ENCODE measurements around the gene C10orf88.
"Not testable (repeated sequence)": the region's sequence is repeated elsewhere in the genome, so short reads cannot be mapped to it uniquely, and the experiment has no call there.

Gene C10orf88

DNA sequence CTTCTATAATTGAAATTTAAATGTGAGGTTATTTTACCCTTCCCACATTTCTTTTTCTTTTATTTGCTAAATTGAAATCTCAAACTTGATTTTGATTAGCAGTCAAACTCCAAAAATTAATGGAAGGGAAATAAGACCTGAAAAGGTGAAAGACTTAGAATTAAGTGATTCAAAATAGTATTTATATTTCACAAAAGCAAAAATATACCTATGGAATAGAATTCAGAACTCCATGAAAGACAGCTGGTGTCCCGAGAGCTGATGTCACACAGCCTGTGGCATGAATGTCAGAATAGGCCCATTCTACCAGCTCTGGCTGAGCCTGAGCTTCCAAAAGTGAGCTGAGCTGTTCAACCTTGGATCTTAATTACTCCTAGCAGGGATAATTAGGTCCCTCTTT is 43.7 kb downstream of the C10orf88 start, which contains the start of gene FAM24A:
Gene FAM24A, plus strand, starts transcription at position 301 of the 400 bp plus-strand sequence. CDS start 1,025 bp downstream, outside the sequence.
- Histone ChIP-seq H3K18ac (ENCODE audit: low read length) (no peak within 1 kb of the TSS), H2AFZ (ENCODE audit: low read length) (no peak within 1 kb of the TSS), H4K8ac (ENCODE audit: low read depth, low read length) (no peak within 1 kb of the TSS), H4K91ac (ENCODE audit: low read depth, low read length, poor library complexity) (no peak within 1 kb of the TSS), H2BK12ac (ENCODE audit: low read length) (no peak within 1 kb of the TSS), H3K27ac (replicated peaks; ENCODE audit: low read length) (no peak within 1 kb of the TSS), H2BK15ac (ENCODE audit: low read length) (no peak within 1 kb of the TSS), H3K4ac (ENCODE audit: low read length) (no peak within 1 kb of the TSS), H3K14ac (ENCODE audit: low read length) (no peak within 1 kb of the TSS), H3K9ac (ENCODE audit: low read depth, low read length, poor library complexity) (no peak within 1 kb of the TSS), H3K23ac (ENCODE audit: low read depth, low read length, poor library complexity) (no peak within 1 kb of the TSS), H2BK120ac (ENCODE audit: low read depth, low read length) (no peak within 1 kb of the TSS), H3K4me2 (ENCODE audit: insufficient read depth, low read length, poor library complexity, severe bottlenecking) (no peak within 1 kb of the TSS), H3K4me3 (ENCODE audit: low read length in 2 of 2) (no peak within 1 kb of the TSS), H3K4me1 (ENCODE audit: control insufficient read depth in 2 of 2, insufficient read depth in 1 of 2, low read depth in 1 of 2, low read length in 2 of 2) (no peaks in the 10 kb centered on the region), H3K9me3 (replicated peaks in 1 of 2; ENCODE audit: control insufficient read depth in 2 of 2, insufficient read depth in 1 of 2, low read depth in 1 of 2, low read length in 2 of 2) (peaks cover 0 to 2% of the 10 kb centered on the region in 2 donors), H2BK5ac (ENCODE audit: low read length) (no peak within 1 kb of the TSS), H2AK5ac (ENCODE audit: low read depth, low read length) (no peak within 1 kb of the TSS), H3K79me1 (ENCODE audit: low read depth, low read length) (no peaks in the 10 kb centered on the region), H3K27me3 (ENCODE audit: control insufficient read depth in 3 of 3, insufficient read depth in 3 of 3, low read depth in 1 of 3, low read length in 3 of 3) (no peaks in the 10 kb centered on the region), H3K36me3 (replicated peaks in 1 of 2; ENCODE audit: control insufficient read depth in 2 of 2, insufficient read depth in 2 of 2, low read length in 2 of 2) (no peaks in the 10 kb centered on the region)
- no peak for DNase-seq (ENCODE audit: low spot score)
- no CpG with 5 or more reads among the region's 1 CpG for WGBS, 2 donors (ENCODE audit: extremely low coverage in 2 of 2, insufficient read length in 2 of 2, insufficient replicate concordance in 1 of 2)

DNA sequence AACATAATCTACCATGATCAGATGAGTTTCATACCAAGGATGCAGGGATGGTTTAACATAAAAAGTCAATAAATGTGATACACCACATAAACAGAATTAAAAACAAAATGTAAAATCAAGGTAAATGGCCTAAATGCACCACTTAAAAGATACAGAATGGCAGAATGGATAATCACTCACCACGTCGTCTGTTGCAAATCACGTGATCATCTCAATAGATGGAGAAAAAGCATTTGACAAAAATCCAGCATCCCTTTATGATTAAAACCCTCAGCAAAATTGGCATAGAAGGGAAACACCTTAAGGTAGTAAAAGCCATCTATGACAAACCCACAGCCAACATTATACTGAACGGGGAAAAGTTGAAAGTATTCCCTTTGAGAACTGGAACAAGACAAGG is 50.2 kb downstream of the C10orf88 start:
- not testable (repeated sequence) for H3K23ac ChIP-seq (ENCODE audit: low read depth, low read length, poor library complexity); DNase-seq (ENCODE audit: low spot score); H3K4me2 ChIP-seq (ENCODE audit: insufficient read depth, low read length, poor library complexity, severe bottlenecking)

DNA sequence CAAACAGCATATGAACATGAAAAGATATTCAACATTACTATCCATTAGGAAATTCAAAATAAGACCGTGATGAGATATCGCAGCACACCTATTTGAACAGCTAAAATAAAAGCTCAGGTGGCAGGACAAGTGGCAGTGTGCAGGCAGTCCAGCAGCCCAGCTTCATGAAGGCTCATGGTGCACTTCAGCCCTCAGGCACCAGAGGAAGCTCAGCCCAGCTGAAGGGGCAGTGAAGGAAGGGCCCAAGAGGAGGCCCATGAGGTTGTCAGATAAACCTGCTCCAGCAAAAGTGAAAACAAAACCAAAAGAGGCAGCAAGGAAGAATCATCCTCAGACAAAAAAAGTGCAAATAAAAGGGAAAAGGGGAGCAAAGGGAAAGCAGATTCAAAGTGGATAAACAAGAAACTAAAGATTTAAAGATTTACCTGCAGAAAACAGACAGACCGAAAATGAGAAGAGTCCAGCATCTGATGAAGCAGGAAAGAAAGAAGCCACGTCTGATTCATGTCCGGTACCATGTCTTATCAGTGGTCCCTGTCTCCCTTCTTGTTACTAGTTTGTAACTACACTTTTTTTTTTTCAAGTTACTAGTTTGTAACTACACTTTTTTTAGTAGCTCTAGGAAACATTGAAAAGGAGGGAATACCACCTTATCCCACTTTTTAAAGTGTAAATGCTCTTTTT is 59.6 kb downstream of the C10orf88 start:
- H2BK15ac ChIP-seq (ENCODE audit: low read length): no peak overlapping the region
- no peaks in the 10 kb centered on the region for H3K36me3 ChIP-seq (replicated peaks in 1 of 2; ENCODE audit: control insufficient read depth in 2 of 2, insufficient read depth in 2 of 2, low read length in 2 of 2)
- no peak for DNase-seq (ENCODE audit: low spot score)
- H3K9ac ChIP-seq (ENCODE audit: low read depth, low read length, poor library complexity): no peak overlapping the region
- no peak overlapping the region for H3K14ac ChIP-seq (ENCODE audit: low read length)
- no peak overlapping the region for H2AFZ ChIP-seq (ENCODE audit: low read length)
- H3K79me1 ChIP-seq (ENCODE audit: low read depth, low read length): no peaks in the 10 kb centered on the region
- H3K9me3 ChIP-seq (replicated peaks in 1 of 2; ENCODE audit: control insufficient read depth in 2 of 2, insufficient read depth in 1 of 2, low read depth in 1 of 2, low read length in 2 of 2): peaks cover 0 to 3% of the 10 kb centered on the region in 2 donors
- H3K27me3 ChIP-seq (ENCODE audit: control insufficient read depth in 3 of 3, insufficient read depth in 3 of 3, low read depth in 1 of 3, low read length in 3 of 3): peaks cover 0 to 11% (median 0%) of the 10 kb centered on the region in 3 experiments
- no CpG with 5 or more reads among the region's 5 CpGs for whole genome bisulfite sequencing, 2 donors (ENCODE audit: extremely low coverage in 2 of 2, insufficient read length in 2 of 2, insufficient replicate concordance in 1 of 2)
- H2BK120ac ChIP-seq (ENCODE audit: low read depth, low read length): no peak overlapping the region
- no peak overlapping the region for H3K4me3 ChIP-seq (ENCODE audit: low read length in 2 of 2)
- no peak overlapping the region for H2BK12ac ChIP-seq (ENCODE audit: low read length)
- H4K8ac ChIP-seq (ENCODE audit: low read depth, low read length): no peak overlapping the region
- H4K91ac ChIP-seq (ENCODE audit: low read depth, low read length, poor library complexity): no peak overlapping the region
- H2AK5ac ChIP-seq (ENCODE audit: low read depth, low read length): no peak overlapping the region
- H2BK5ac ChIP-seq (ENCODE audit: low read length): no peak overlapping the region
- H3K27ac ChIP-seq (replicated peaks; ENCODE audit: low read length): no peak overlapping the region
- H3K4me1 ChIP-seq (ENCODE audit: control insufficient read depth in 2 of 2, insufficient read depth in 1 of 2, low read depth in 1 of 2, low read length in 2 of 2): no peaks in the 10 kb centered on the region
- H3K23ac ChIP-seq (ENCODE audit: low read depth, low read length, poor library complexity): no peak overlapping the region
- H3K18ac ChIP-seq (ENCODE audit: low read length): peak overlapping the region; percentile 24
- no peak overlapping the region for H3K4me2 ChIP-seq (ENCODE audit: insufficient read depth, low read length, poor library complexity, severe bottlenecking)
- no peak overlapping the region for H3K4ac ChIP-seq (ENCODE audit: low read length)

More for the DNA sequence above, 50.2 kb downstream of the C10orf88 start:
- H4K91ac ChIP-seq (ENCODE audit: low read depth, low read length, poor library complexity); H2AK5ac ChIP-seq (ENCODE audit: low read depth, low read length); H3K36me3 ChIP-seq (replicated peaks in 1 of 2; ENCODE audit: control insufficient read depth in 2 of 2, insufficient read depth in 2 of 2, low read length in 2 of 2); H2BK120ac ChIP-seq (ENCODE audit: low read depth, low read length); H3K14ac ChIP-seq (ENCODE audit: low read length); H2BK12ac ChIP-seq (ENCODE audit: low read length); H4K8ac ChIP-seq (ENCODE audit: low read depth, low read length); H2AFZ ChIP-seq (ENCODE audit: low read length); H3K9ac ChIP-seq (ENCODE audit: low read depth, low read length, poor library complexity); H2BK5ac ChIP-seq (ENCODE audit: low read length); H3K27me3 ChIP-seq (ENCODE audit: control insufficient read depth in 3 of 3, insufficient read depth in 3 of 3, low read depth in 1 of 3, low read length in 3 of 3); H3K79me1 ChIP-seq (ENCODE audit: low read depth, low read length); H2BK15ac ChIP-seq (ENCODE audit: low read length); H3K9me3 ChIP-seq (replicated peaks in 1 of 2; ENCODE audit: control insufficient read depth in 2 of 2, insufficient read depth in 1 of 2, low read depth in 1 of 2, low read length in 2 of 2); H3K18ac ChIP-seq (ENCODE audit: low read length); H3K4ac ChIP-seq (ENCODE audit: low read length); H3K27ac ChIP-seq (replicated peaks; ENCODE audit: low read length); H3K4me1 ChIP-seq (ENCODE audit: control insufficient read depth in 2 of 2, insufficient read depth in 1 of 2, low read depth in 1 of 2, low read length in 2 of 2); H3K4me3 ChIP-seq (ENCODE audit: low read length in 2 of 2): not testable (repeated sequence)
- no CpG with 5 or more reads among the region's 4 CpGs for WGBS, 2 donors (ENCODE audit: extremely low coverage in 2 of 2, insufficient read length in 2 of 2, insufficient replicate concordance in 1 of 2)

DNA sequence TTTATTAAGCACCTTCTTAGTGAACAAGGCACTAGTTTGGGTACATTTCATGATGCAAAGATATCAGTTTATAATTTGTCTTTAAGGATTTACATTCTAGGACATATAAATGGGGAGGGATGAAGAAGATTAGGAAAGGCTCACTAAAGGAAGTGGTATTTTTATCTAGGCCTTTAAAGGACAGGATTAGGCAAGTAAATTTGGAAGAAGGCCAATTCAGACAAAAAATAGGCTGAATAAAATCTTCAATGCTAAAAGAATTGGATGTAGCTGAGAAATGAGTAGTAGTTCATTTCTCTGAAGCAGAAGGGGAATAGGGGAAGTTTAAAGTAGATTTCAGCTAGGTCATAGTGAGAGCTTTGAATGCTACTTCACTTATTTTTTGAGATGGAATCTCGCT is 69.9 kb downstream of the C10orf88 start:
- Histone ChIP-seq H4K91ac (ENCODE audit: low read depth, low read length, poor library complexity) (no peak overlapping the region), H3K23ac (ENCODE audit: low read depth, low read length, poor library complexity) (no peak overlapping the region), H2BK120ac (ENCODE audit: low read depth, low read length) (no peak overlapping the region), H3K79me1 (ENCODE audit: low read depth, low read length) (no peaks in the 10 kb centered on the region), H2BK5ac (ENCODE audit: low read length) (no peak overlapping the region), H3K9me3 (replicated peaks in 1 of 2; ENCODE audit: control insufficient read depth in 2 of 2, insufficient read depth in 1 of 2, low read depth in 1 of 2, low read length in 2 of 2) (peaks cover 0 to 3% of the 10 kb centered on the region in 2 donors), H3K4me2 (ENCODE audit: insufficient read depth, low read length, poor library complexity, severe bottlenecking) (no peak overlapping the region), H3K18ac (ENCODE audit: low read length) (no peak overlapping the region), H2BK15ac (ENCODE audit: low read length) (no peak overlapping the region), H3K9ac (ENCODE audit: low read depth, low read length, poor library complexity) (no peak overlapping the region), H2BK12ac (ENCODE audit: low read length) (no peak overlapping the region), H3K14ac (ENCODE audit: low read length) (no peak overlapping the region), H2AK5ac (ENCODE audit: low read depth, low read length) (no peak overlapping the region), H3K4me3 (ENCODE audit: low read length in 2 of 2) (no peak overlapping the region), H3K27me3 (ENCODE audit: control insufficient read depth in 3 of 3, insufficient read depth in 3 of 3, low read depth in 1 of 3, low read length in 3 of 3) (peaks cover 0 to 25% (median 0%) of the 10 kb centered on the region in 3 experiments), H3K4ac (ENCODE audit: low read length) (no peak overlapping the region), H3K4me1 (ENCODE audit: control insufficient read depth in 2 of 2, insufficient read depth in 1 of 2, low read depth in 1 of 2, low read length in 2 of 2) (no peaks in the 10 kb centered on the region), H4K8ac (ENCODE audit: low read depth, low read length) (no peak overlapping the region), H3K36me3 (replicated peaks in 1 of 2; ENCODE audit: control insufficient read depth in 2 of 2, insufficient read depth in 2 of 2, low read length in 2 of 2) (no peaks in the 10 kb centered on the region), H2AFZ (ENCODE audit: low read length) (no peak overlapping the region), H3K27ac (replicated peaks; ENCODE audit: low read length) (no peak overlapping the region)
- no CpG with 5 or more reads among the region's 1 CpG for WGBS, 2 donors (ENCODE audit: extremely low coverage in 2 of 2, insufficient read length in 2 of 2, insufficient replicate concordance in 1 of 2)
- no peak for DNase-seq (ENCODE audit: low spot score)
